Ishikawa (cell line): ENCODE data around the gene CDK6.

ENCODE experiments used
- CEBPB ChIP-seq: IDR thresholded peaks from 2 replicates; pipeline ENCODE4 v1.6.1; 2012
- CREB1 ChIP-seq: IDR thresholded peaks from 2 replicates; pipeline ENCODE4 v1.6.1; 2012; ENCODE audit warnings: low read depth
- EGR1 ChIP-seq: IDR thresholded peaks from 2 replicates; pipeline ENCODE4 v1.6.1; 2012
- EP300 ChIP-seq: IDR thresholded peaks from 2 replicates; pipeline ENCODE4 v1.6.1; 2012; ENCODE audit warnings: borderline replicate concordance
- FOXM1 ChIP-seq: IDR thresholded peaks from 2 replicates; pipeline ENCODE4 v1.6.1; 2012; ENCODE audit warnings: low read depth, borderline replicate concordance
- MAX ChIP-seq: IDR thresholded peaks from 2 replicates; pipeline ENCODE4 v1.6.1; 2012
- NFIC ChIP-seq: IDR thresholded peaks from 2 replicates; pipeline ENCODE4 v1.6.1; 2012
- RAD21 ChIP-seq: IDR thresholded peaks from 2 replicates; pipeline ENCODE4 v1.6.1; 2012; ENCODE audit warnings: low read depth
- REST ChIP-seq: IDR thresholded peaks from 2 replicates; pipeline ENCODE4 v1.6.1; 2012; ENCODE audit warnings: low read depth, mild to moderate bottlenecking
- TAF1 ChIP-seq: IDR thresholded peaks from 2 replicates; pipeline ENCODE4 v1.6.1; 2012; ENCODE audit warnings: low read depth, mild to moderate bottlenecking
- TCF12 ChIP-seq: IDR thresholded peaks from 2 replicates; pipeline ENCODE4 v1.6.1; 2012; ENCODE audit warnings: low read depth
- TEAD4 ChIP-seq: IDR thresholded peaks from 2 replicates; pipeline ENCODE4 v1.6.1; 2012
- USF1 ChIP-seq: IDR thresholded peaks from 2 replicates; pipeline ENCODE4 v1.6.1; 2012
- YY1 ChIP-seq: IDR thresholded peaks from 2 replicates; pipeline ENCODE4 v1.6.1; 2012; ENCODE audit warnings: low read depth
- ZBTB7A ChIP-seq: IDR thresholded peaks from 2 replicates; pipeline ENCODE4 v1.6.1; 2012; ENCODE audit warnings: low read depth

CDK6 gene

GRCh38 chr7:92669616-92670165 lies 166.7 kb downstream of the CDK6 start:
- TF ChIP-seq MAX (no peak), YY1 (no peak), CEBPB (no peak)

GRCh38 chr7:92668564-92668963 lies 167.8 kb downstream of the CDK6 start:
- TF ChIP-seq USF1 (no peak), TCF12 (no peak), TEAD4 (no peak), MAX (no peak), YY1 (no peak), ZBTB7A (no peak), CREB1 (no peak), FOXM1 (no peak), EGR1 (no peak), EP300 (no peak), TAF1 (no peak), CEBPB (no peak), REST (no peak), NFIC (no peak), RAD21 (no peak)

GRCh38 chr7:92667816-92668535 lies 168.4 kb downstream of the CDK6 start:
- TF ChIP-seq EGR1 (no peak), ZBTB7A (no peak), USF1 (no peak), YY1 (no peak), FOXM1 (no peak), REST (no peak), NFIC (no peak), TEAD4 (no peak), MAX (no peak)

GRCh38 chr7:92665926-92666325 lies 170.4 kb downstream of the CDK6 start:
- TF ChIP-seq RAD21 (no peak), MAX (no peak), CREB1 (no peak), EGR1 (no peak), FOXM1 (no peak), NFIC (no peak), TAF1 (no peak), REST (no peak), TCF12 (no peak), YY1 (no peak), TEAD4 (no peak), USF1 (no peak)
